Left lung (tissue), 14 donors: ENCODE measurements around the gene ZNF177. TPM values are rescaled to one million over a fixed set of nuclear protein-coding genes. Genes with fewer than 3 reads are reported as not detected.
A peak's percentile ranks its signal among the peaks of the same experiment; 100 is the strongest.
"Not testable (repeated sequence)": the region's sequence is repeated elsewhere in the genome, so short reads cannot be mapped to it uniquely, and the experiment has no call there.

Experiments used
- ATAC-seq: fragments of 200-7000 bp; cut with Tn5 transposase; one replicate; pipeline ENCODE4 v1.9.1; 2020; ENCODE audit warnings: moderate library complexity
- DNase-seq, 4 donors: peaks; one replicate each; pipeline ENCODE4 v3.0.0-alpha.2; 2013 to 2020
- H3K27ac ChIP-seq, 2 donors: fragments of 200-600 bp; sonication (generic) in 1 of 2; one replicate each; pipeline versions ENCODE4 v1.5.0 to v1.8.0; 2020 to 2021
- H3K27me3 ChIP-seq, 2 donors: fragments of 200-600 bp; sonication (generic) in 1 of 2; one replicate each; pipeline versions ENCODE4 v1.5.0 to v1.8.0; 2020 to 2021
- H3K36me3 ChIP-seq, 2 donors: fragments of 200-600 bp; sonication (generic) in 1 of 2; one replicate each; pipeline versions ENCODE4 v1.5.0 to v1.8.0; 2020 to 2021
- H3K4me1 ChIP-seq, 2 donors: fragments of 200-600 bp; one replicate each; pipeline ENCODE4 v1.8.0; 2021
- H3K4me3 ChIP-seq, 2 donors: fragments of 200-600 bp; sonication (generic) in 1 of 2; one replicate each; pipeline versions ENCODE4 v1.5.0 to v1.8.0; 2020 to 2021; ENCODE audit warnings: mild to moderate bottlenecking in 1 of 2
- H3K9me3 ChIP-seq, 2 donors: fragments of 200-600 bp; sonication (generic) in 1 of 2; one replicate each; pipeline versions ENCODE4 v1.5.0 to v1.8.0; 2020 to 2021
- intact Hi-C, 2 donors: fragments of 100-400 bp; cut with DNase I; formaldehyde crosslinking; loops; one replicate each; pipeline versions ENCODE4 v1.11.2 to v1.14.2; 2022
- long read RNA-seq, 12 donors: library from polyadenylated mRNA in 2 of 12; unstranded in 2 of 12; transcript quantifications; one replicate each; pipeline ENCODE4 v2.0.0 and lab custom pipeline, GENCODE V29; 2019 to 2026
- polyA plus RNA-seq, 6 donors: library from polyadenylated mRNA; unstranded; fragments of 120-200 nt; gene quantifications; one replicate each; pipeline ENCODE4 v1.2.1, GENCODE V29; 2013; ENCODE audit not compliant: insufficient read length in 6 of 6
- total RNA-seq, 2 donors: library from RNA; stranded (reverse); fragmentation: NEBNext Ultra II Directional; extraction: Animal tissue kit (Norgen Biotek cat#: 25700); gene quantifications; one replicate each; pipeline ENCODE4 v1.2.1, GENCODE V29; 2021
- TF ChIP-seq, protein P1 (sequence below), 2 donors: fragments of 200-600 bp; sonication (generic) in 1 of 2; IDR thresholded peaks; one replicate each; pipeline versions ENCODE4 v1.5.0 to v1.8.0; 2021; ENCODE audit warnings: antibody characterized with exemption in 2 of 2
- donor health status: DM: no; HTN: yes; CAD: no.
- donor health status: DM: no; HTN: no; CAD: no.

Gene ZNF177
- total RNA-seq = 1 to 10 TPM; 1.6 to 2.6 TPM
- polyA plus RNA-seq = 10 to 100 TPM; 11.8 to 15.5 (median 13.7) TPM
- long read RNA-seq, donor 1 = 0 reads
- long read RNA-seq, donor 2, partial matches to known transcripts = 27 of 27 reads
- long read RNA-seq, donor 2, other reads (novel, unspliced or antisense) = 0 of 27 reads
- long read RNA-seq, donor 3 = 0 reads
- long read RNA-seq, donor 4 = 0 reads
- long read RNA-seq, donor 5, partial matches to known transcripts = 0 of 1 reads
- long read RNA-seq, donor 5, other reads (novel, unspliced or antisense) = 0 of 1 reads
- long read RNA-seq, donor 6 = 0 reads
- long read RNA-seq, donor 7 = 0 reads
- long read RNA-seq, donor 8 = 0 reads
- long read RNA-seq, donor 9 = 0 reads
- long read RNA-seq, donor 10 = 0 reads
- long read RNA-seq, donor 11 = 0 reads
- long read RNA-seq, donor 12 = 0 reads

DNA sequence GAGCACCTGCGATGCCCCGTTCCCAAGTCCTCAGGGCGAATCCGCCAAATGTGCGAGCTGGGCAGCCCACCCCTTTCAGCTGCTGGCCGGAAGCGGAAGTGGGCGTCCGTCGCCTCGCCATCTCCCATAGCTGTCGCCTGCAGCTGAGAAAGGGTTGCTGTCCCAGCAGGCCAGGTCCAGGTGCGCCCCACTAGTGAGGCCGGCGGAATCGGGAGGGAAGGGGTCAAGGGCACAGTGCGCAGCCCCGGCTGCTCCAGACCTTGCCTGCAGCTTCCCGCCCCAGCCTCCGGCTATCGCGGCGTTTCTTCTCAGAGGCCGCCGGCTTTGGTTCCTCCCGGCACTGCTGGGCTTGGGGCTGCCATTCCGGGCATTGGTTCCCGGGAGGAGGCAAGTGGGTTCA is at the start of gene ZNF177:
ZNF177 (plus strand) TSS at position 109 of the 400 bp plus-strand sequence. CDS start 15,299 bp downstream, outside the sequence.
- Histone ChIP-seq H3K9me3 (peaks cover 4 to 99% of the 10 kb centered on the region in 2 donors), H3K27ac (no peak within 1 kb of the TSS), H3K4me3 (no peak within 1 kb of the TSS), H3K4me1 (no peaks in the 10 kb centered on the region), H3K27me3 (peaks cover 0 to 10% of the 10 kb centered on the region in 2 donors), H3K36me3 (peaks cover 0 to 32% of the 10 kb centered on the region in 2 donors)
- DNase-seq = peak in 2 of 4 donors; percentile 31 to 44
- ATAC-seq = no peak
- intact Hi-C loops = no loop called here
- TF ChIP-seq, protein P1, sequence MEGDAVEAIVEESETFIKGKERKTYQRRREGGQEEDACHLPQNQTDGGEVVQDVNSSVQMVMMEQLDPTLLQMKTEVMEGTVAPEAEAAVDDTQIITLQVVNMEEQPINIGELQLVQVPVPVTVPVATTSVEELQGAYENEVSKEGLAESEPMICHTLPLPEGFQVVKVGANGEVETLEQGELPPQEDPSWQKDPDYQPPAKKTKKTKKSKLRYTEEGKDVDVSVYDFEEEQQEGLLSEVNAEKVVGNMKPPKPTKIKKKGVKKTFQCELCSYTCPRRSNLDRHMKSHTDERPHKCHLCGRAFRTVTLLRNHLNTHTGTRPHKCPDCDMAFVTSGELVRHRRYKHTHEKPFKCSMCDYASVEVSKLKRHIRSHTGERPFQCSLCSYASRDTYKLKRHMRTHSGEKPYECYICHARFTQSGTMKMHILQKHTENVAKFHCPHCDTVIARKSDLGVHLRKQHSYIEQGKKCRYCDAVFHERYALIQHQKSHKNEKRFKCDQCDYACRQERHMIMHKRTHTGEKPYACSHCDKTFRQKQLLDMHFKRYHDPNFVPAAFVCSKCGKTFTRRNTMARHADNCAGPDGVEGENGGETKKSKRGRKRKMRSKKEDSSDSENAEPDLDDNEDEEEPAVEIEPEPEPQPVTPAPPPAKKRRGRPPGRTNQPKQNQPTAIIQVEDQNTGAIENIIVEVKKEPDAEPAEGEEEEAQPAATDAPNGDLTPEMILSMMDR (IDR thresholded peaks at IDR 0.05) = no peak

- no peak overlapping the region for H3K27ac ChIP-seq
- DNase-seq (no peak), ATAC-seq (no peak)
- H3K36me3 ChIP-seq = no peaks in the 10 kb centered on the region
- TF ChIP-seq, protein P1 (IDR thresholded peaks at IDR 0.05) = no peak
- no peak overlapping the region for H3K4me3 ChIP-seq
- peaks cover 0 to 6% of the 10 kb centered on the region in 2 donors for H3K4me1 ChIP-seq
- no peaks in the 10 kb centered on the region for H3K27me3 ChIP-seq
- intact Hi-C loops = loop anchor here in 1 of 2 donors (10.0 kb wide), 1 partner anchor 481 kb away; no protein-coding TSS in a partner anchor
- peaks cover 0 to 46% of the 10 kb centered on the region in 2 donors for H3K9me3 ChIP-seq
Observed at GRCh38 chr19:9313756-9314155, 49.1 kb upstream of the ZNF177 start.

DNA sequence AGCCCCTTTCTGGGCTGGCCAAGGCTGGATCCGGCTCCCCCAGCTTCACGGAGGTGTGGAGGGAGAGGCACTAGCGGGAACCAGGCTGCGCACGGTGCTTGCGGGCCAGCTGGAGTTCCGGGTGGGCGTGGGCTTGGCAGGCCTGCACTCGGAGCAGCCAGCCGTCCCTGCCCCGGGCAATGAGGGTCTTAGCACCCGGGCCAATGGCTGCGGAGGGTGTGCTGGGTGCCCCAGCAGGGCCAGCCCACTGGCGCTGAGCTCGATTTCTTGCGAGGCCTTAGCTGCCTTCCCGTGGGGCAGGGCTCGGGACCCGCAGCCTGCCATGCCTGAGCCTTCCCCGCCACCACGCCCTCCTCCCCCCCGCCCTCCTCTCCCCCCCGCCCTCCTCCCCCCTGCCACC is 41.5 kb upstream of the ZNF177 start:
- H3K36me3 ChIP-seq = peaks cover 0 to 10% of the 10 kb centered on the region in 2 donors
- intact Hi-C loops = no loop called here
- ATAC-seq = no peak
- H3K4me1 ChIP-seq = peaks cover 4 to 13% of the 10 kb centered on the region in 2 donors
- no peak for DNase-seq
- no peak overlapping the region for H3K4me3 ChIP-seq
- no peak overlapping the region for H3K27ac ChIP-seq
- peaks cover 0 to 59% of the 10 kb centered on the region in 2 donors for H3K9me3 ChIP-seq
- H3K27me3 ChIP-seq = no peaks in the 10 kb centered on the region
- TF ChIP-seq, protein P1 (IDR thresholded peaks at IDR 0.05) = no peak

GRCh38 chr19:9321756-9322155 is 41.1 kb upstream of the ZNF177 start:
- H3K27me3 ChIP-seq, H3K27ac ChIP-seq, DNase-seq, ATAC-seq, intact Hi-C loops, H3K4me3 ChIP-seq: not testable (repeated sequence)
- H3K36me3 ChIP-seq = peaks cover 0 to 15% of the 10 kb centered on the region in 2 donors
- H3K9me3 ChIP-seq = peaks cover 0 to 60% of the 10 kb centered on the region in 2 donors
- peaks cover 4 to 13% of the 10 kb centered on the region in 2 donors for H3K4me1 ChIP-seq

DNA sequence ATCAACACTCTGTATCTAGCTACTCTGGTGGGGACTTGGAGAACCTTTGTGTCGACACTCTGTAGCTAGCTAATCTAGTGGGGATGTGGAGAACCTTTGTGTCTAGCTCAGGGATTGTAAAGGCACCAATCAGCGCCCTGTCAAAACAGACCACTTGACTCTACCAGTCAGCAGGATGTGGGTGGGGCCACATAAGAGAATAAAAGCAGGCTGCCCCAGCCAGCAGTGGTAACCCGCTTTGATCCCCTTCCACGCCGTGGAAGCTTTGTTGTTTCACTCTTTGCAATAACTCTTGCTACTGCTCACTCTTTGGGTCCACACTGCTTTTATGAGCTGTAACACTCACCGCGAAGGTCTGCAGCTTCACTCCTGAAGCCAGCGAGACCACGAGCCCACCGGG is 40.6 kb upstream of the ZNF177 start:
- Histone ChIP-seq H3K9me3 (peaks cover 0 to 64% of the 10 kb centered on the region in 2 donors), H3K4me1 (peaks cover 4 to 13% of the 10 kb centered on the region in 2 donors), H3K36me3 (peaks cover 0 to 19% of the 10 kb centered on the region in 2 donors)
- intact Hi-C loops, H3K27me3 ChIP-seq, H3K4me3 ChIP-seq, ATAC-seq, DNase-seq, H3K27ac ChIP-seq: not testable (repeated sequence)

DNA sequence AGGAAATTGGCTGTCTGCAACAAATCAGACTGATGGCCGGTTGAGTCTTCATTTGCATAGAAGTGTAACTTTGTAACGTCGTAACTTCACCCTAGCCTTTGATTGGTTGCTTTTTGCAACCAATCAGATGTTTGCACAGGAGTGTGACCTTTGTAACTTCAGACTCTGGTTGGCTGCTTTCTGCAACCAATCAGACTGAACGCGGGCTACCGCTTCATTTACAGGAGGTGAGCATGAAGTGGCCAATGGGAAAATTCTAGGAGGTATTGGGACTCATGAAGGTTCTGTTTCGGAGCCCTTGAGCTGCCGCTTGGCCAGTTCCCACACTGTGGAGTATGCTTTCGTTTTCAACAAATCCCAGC is 39.3 kb upstream of the ZNF177 start:
- Histone ChIP-seq H3K27ac (peak overlapping the region; percentile 91), H3K4me3 (peak overlapping the region; percentile 78 to 91), H3K9me3 (peaks cover 0 to 68% of the 10 kb centered on the region in 2 donors), H3K27me3 (no peaks in the 10 kb centered on the region), H3K36me3 (peaks cover 0 to 32% of the 10 kb centered on the region in 2 donors), H3K4me1 (peaks cover 4 to 13% of the 10 kb centered on the region in 2 donors)
- ATAC-seq (peak; percentile 75), DNase-seq (peak in 2 of 4 donors; percentile 70 to 74)
- TF ChIP-seq, protein P1 (IDR thresholded peaks at IDR 0.05) = no peak
- intact Hi-C loops = no loop called here
